ENCODE results near the gene PTX4.
"Not testable (repeated sequence)": the region's sequence is repeated elsewhere in the genome, so short reads cannot be mapped to it uniquely, and the experiment has no call there.

Gene PTX4

DNA sequence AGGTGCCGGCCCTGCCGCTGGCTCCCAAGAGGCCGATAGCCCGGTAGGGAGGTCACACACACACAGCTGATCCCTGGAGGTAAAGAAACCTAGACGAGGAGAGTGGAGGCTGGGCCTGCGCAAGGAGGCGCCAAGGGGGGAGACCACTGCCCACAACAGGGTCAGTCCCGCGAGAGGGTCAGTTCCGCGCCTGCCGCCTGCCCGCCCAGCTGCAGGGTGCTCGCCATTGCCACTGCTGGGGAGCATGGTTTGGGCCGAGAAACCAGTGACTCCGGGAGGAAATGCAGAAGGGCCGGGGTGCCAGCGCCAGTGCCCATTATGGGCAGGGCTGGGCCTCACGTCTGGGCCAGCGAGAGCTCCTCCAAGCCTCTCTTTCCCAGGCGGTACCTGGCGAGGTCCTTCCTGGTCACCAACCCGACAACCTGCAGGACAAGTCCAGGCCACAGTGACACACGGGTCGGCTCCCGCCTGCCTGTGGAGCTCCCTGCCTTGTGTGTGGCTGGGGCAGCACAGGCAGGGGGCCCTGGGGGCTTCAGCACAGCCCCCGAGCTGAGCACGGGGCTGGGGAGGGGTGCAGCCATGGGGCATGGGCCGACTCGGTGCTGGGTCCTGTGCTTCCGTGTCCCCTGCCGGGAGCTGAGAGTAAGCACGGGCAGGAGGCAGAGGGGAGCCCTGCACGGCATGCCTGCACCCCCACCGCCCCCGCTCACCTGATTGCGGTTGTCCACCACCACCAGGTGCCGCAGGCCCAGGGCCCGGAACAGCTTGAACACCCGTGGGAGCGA is 42.3 kb downstream of the PTX4 start:
- DNase-seq (ENCODE audit: low read depth in 2 of 3, low spot score in 2 of 3) = no peak

DNA sequence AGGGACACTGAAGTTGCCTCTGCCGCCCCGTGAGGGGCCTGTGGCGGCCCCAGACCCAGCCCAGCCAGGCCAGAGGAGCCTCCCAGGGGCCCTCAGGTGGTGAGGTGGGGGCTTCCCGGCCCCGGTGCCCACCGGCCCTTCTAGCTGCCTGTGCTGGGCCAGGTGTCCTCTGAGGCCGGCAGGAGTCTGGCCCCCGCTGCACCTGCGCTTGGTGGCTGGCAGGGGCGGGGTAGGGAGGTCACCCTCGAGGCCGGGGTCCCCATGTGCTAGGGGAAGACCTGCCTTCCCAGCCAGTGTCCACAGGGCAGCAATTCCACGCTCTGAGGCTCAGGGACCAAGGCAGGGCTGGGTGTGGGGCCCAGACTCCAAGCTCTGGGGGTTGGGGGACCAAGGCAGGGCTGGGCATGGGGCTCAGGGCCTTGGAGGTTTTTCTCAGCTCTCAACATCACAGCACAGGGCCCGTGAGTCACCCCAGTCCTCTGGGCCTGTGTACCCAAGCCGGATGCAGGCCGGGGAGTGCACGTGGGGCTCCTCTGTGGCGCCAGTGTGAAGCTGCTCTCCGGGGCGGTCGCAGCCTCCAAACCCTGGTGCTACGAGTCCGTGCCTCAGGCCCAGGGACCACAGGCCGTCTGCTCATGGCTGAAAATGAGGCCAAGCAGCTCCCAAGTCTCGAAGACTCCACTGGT is 43.1 kb downstream of the PTX4 start:
- no peak for DNase-seq (ENCODE audit: low read depth in 2 of 3, low spot score in 2 of 3)

DNA sequence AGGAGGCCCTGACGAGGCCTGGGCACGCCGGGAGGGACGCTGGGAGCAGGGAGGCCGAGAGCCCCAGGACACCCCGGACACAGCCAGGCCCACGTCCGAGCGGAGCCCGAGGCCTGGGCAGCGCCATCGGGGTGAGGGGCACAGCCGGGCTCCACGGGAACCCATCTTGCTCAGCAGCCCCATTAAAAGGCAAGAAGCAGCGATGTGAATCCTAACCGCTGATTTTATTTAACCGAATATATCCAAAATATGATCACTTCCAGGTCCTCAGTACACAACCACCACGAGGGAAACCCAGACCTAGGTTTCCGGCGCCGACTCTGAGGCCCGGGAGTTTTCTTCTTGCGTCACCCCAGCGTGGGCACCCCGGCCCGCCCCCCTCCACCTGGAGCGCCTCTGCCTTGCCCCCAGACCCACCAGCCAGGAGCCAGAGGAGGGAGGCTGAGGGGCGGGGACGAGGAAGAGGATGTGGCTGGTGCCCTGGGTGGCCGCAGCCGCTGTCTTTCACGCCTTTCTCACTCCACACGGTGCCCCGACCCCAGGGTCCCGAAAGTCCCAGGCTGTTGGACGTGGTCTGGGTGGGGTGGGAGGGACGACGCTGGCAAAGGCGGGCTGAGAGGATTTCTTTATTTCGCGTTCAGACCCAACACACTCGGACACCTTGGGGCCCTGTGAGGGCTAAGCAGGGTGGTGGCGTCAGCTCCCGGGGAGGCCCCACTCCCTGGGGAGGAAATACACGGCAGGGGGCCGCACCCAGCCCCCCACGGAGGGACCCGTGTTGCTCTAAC is 43.8 kb downstream of the PTX4 start:
- DNase-seq (ENCODE audit: low read depth in 2 of 3, low spot score in 2 of 3) = no peak

DNA sequence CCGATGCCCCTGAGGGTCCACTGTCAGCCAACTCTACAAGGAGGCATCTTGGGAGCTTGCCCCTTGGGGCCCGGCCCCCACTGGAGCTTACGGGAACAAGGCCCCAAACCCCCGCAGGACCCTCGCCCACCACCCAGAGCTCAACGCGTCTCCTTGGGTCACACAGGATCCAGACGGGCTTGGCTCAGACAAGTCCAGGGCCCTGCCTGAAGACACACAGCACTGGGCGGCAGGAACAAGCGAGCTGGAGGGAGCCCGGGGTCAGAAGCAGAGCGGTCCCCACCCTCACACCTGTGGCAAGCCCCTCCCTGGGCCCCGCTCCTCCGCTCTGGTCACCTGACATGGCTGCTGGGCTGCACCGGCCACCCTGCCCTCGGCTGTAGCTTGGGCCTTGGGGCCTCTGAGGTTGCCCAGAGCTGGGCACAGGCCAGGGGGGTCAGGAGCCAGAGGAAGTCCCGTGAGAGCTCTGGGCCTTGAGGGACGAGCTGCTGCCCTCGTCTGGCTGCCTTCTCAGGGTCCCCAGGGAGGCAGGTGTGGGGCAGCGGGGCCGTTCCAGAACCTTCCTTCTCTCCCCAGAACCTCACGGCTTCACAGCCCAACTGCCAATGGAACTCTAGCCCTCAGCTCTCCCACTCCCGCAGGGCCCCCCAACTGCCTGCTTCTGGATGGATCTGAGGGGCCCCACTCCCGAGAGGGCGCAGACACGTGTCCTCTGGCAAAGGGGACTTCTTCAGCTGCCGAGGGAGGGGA is 44.6 kb downstream of the PTX4 start, which contains the start of gene CCDC154:
CCDC154 (minus strand) TSS at position 577 of the 750 bp plus-strand sequence; CDS start at position 343, 234 bp downstream.
- no peak for DNase-seq (ENCODE audit: low read depth in 2 of 3, low spot score in 2 of 3)

DNA sequence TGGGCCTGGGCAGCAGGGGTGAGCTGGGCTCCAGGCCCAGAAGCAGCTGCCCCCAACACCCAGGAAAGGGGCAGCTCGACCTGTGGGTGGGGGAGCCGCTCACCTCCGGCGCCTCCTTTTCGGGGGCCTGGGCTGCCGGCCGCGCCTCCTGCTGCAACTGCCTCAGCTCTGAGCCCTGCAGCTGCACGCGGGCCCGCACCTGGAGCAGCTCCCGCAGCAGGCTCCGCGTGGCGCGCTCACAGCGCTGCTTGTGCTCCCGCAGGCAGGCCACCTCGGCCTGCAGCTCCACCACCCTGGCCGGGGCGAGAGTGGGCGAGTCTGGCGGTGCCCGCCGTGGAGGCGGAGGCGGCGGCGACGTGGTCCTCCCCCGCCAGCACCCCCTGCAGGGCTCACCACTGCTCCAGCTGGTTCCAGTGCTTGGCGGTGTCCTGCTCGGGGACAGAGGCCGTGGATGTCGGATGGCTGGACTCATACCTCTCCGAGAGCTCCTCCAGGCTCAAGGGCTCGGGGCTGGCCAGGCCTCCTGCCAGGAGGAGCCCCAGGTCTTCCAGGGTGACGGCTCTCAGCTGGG is 45.3 kb downstream of the PTX4 start:
- DNase-seq (ENCODE audit: low read depth in 2 of 3, low spot score in 2 of 3) = no peak

DNA sequence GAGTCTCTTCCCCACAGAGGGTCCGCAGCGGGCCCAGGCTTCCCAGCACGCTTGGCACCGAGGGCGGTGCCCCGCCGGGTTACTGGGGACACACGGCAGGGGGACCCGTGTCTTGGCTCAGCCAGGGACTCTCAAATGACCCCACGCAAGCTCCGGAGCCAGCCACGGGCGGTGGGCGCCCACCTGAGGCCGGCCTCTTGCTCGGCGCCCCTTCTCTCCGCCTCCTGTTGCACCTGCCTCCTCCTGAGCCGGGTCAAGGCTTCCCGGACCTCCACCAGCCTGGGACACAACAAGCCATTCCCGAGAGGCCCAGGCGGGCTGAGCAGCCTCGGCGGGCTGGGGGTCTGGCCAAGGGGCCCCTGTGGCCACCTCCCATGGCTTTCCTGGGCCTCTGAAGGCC is 46.0 kb downstream of the PTX4 start:
- DNase-seq (ENCODE audit: low read depth in 2 of 3, low spot score in 2 of 3) = no peak

DNA sequence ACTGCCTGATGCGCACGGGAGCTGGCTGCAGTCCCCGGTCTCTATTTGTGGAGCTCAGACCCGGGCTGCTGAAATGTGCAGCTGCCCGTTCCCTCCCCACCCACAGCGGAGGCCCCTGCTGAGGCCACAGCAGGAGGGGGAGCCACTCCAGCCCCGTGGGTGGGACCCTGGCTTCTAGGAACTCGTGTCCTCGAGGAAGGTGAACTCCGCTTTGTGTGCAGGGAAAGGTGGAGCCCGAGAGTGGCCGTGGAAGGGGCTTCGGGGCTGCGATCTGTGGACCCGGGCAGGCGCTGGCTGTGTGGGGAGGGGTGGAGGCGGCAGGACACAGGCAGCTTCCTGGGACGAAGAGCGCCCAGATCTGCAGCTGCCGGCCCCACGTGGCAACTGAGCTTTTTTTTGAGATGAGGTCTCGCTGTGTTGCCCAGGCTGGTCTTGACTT is 47.3 kb downstream of the PTX4 start:
- no peak for DNase-seq (ENCODE audit: low read depth in 2 of 3, low spot score in 2 of 3)

DNA sequence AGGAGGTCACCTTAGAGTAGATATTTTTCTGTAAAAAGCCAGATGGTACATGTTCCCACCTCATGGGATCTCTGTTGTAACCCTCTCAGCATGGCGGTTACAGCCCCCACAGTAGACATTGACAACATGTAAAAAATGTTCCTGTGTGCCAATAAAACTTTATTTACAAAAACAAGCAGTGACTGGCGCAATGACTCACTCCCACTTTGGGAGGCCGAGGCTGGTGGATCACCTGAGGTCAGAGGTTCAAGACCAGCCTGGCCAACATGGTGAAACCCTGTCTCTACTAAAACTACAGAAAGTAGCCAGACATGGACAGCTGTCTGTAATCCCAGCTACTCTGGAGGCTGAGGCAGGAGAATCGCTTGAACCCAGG is 49.1 kb downstream of the PTX4 start:
- DNase-seq (ENCODE audit: low read depth in 2 of 3, low spot score in 2 of 3) = not testable (repeated sequence)

DNA sequence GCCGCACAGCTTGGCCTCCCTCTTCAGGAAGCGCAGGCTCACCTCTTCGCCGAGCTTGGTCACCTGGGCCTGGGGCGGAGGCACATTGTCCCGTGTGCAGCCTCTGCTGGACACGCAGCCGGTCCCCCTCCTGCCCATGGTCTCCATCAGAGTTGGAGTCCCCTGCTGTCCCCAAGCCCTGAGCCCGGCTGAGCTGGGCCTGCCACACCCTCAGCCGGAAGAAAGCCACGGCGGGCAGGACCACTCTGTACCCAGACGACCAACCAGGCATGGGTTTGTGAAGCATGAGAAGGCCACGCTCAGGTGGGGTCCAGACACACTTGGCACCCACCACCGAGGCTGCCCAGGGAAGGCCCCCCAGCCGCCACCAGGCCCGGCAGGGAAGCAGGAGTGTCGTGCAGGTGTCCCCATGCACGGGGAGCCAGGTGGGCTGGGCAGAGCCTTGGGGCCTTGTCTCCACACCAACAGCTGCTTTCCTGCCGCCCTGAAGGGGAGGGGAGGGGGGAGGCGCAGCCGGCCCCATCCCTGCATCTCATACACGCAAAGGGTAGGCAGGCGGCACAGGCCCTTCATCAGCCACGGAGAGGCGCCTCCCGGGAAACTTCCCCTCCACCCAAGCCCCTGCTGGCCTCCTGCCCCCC is 49.6 kb downstream of the PTX4 start:
- no peak for DNase-seq (ENCODE audit: low read depth in 2 of 3, low spot score in 2 of 3)

DNA sequence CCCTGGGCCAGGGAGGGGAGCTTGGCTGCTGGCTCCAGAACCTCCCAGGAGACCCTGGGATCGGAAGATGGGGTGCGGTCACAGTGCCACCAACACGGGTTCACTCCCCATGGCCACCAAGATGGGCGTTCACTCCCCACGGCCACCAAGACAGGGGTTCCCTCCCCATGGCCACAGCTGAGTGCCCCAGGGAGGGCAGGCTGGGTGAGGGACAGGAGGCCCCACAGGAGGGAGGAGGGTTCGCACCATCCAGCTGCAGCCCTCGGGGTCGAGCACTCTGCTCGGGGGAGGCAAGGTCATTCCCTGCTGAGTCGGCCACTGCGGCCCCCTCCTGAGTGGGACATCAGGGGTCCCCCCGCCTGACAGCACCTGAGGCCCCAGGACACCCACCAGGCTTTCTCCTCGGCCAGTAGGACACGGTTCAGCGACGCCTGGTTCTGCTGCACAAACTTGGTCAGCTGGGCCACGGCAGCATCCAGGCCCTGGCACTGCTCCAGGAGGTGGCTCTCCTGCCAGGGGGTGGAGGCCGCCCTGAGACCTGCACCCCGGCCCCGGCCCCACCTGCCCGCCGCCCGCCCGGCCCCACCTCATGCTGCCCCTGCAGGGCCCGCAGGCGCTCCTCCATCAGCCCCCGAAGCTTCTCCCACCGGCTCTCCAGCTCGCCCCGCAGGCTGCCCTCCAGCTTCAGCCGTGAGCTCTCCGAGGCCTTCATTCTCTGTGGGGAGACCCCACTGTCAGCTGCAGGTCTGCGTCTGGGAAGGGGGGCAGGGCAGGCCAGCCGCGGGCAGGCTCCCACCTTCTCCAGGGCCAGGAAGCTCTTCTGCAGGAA is 50.3 kb downstream of the PTX4 start:
- DNase-seq (ENCODE audit: low read depth in 2 of 3, low spot score in 2 of 3) = no peak

DNA sequence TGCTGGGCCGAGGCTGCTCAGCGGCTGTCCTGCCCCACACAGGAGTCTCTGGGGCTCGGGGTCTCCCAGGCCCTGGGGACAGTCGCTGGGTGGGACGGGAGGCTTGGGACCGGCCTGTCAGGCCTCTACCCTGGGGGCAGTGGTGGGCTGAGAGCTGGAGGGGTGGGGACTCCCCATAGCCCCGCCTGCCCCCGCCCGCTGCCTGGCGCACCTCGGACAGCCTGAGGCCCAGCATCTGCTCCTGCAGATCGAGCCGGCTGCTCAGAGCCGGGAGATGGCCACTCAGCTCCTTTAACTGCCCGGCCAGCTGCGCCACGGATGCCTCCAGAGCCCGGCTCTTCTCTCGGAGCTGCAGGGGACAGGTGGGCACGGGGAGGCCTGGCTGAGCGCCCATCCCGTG is 51.1 kb downstream of the PTX4 start:
- DNase-seq (ENCODE audit: low read depth in 2 of 3, low spot score in 2 of 3) = no peak

DNA sequence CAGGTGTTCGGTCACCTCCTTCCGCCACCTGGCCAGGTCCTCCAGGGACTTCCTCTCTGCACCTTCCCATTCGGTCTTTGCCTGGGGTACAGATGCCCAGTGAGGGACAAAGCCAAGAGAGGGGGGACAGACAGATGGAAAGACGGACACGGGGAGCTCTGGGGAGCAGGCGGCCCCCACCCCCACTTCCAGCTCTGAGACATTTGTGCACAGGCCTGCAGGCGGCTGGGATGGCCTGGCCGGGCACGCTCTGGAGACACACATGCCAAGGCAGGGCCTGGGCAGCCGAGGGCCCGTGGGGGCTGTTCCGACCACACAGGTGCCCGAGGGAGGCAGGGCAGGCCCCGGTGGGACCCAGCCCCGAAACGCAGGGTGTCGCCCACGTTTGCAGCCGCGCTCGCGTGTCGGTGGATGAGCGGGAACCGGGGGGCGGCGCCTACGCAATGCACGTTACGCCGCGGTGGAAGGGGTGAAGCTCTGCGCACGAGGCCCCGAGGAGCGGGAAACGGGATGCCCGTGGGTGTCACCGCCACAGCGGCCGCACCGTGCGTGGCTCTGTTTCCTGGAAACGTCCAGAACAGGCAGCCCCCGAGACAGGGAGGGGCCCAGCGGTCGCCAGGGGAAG is 51.9 kb downstream of the PTX4 start:
- DNase-seq (ENCODE audit: low read depth in 2 of 3, low spot score in 2 of 3) = no peak

DNA sequence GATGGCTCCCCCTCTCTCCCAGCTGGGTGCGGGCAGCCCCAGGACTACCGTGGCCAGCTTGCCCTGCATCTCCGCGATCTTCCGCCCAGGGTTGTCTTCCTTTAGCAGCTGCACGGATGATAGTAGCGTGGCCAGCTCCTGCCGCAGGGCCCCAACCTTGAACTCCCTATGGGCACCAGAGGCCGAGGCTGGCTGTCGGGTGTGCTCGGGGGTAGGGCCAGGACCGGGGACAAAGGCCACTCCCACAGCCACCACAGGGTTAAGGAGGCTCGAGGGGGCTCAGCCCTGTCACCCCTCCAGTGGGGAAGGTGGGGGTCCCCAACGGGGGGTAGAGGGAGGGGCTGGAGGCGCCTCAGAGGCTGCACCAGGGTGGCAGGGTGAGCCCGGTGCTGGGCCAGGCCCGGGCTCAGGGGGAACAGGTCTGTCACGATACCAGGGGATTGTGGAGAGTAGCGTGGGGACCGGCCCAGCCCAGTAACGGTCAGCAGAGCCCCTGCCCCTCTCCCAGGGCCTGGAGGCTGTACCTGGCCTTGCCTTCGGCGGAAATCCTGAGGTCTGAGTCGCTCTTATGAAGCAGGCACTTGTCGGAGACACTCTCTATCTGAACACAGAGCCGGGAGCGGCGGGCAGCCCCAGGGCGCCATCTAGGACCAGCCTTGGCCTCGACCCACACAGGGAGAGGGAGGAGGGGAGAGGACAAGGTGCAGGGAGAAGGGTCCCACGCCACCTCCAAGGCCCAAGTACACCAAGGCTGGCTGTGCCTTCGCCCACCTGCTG is 52.6 kb downstream of the PTX4 start:
- DNase-seq (ENCODE audit: low read depth in 2 of 3, low spot score in 2 of 3) = no peak
